Transverse colon (tissue), 4 donors: ENCODE data around the gene HDAC9. TPM values are rescaled to one million over a fixed set of nuclear protein-coding genes. Genes with fewer than 3 reads are reported as not detected.

ENCODE experiments used
- DNase-seq: peaks from one replicate; pipeline ENCODE4 v3.0.0-alpha.2; 2019
- H3K27ac ChIP-seq, 4 donors: fragments of 200-600 bp; sonication (generic); 2 replicates each; pipeline ENCODE4 v1.5.1; 2016 to 2018; ENCODE audit warnings: inconsistent platforms in 4 of 4
- H3K27me3 ChIP-seq: fragments of 200-600 bp; sonication (generic); 2 replicates; pipeline ENCODE4 v1.5.1; 2017; ENCODE audit warnings: inconsistent platforms
- H3K36me3 ChIP-seq, 4 donors: fragments of 200-600 bp; sonication (generic); 2 replicates each; pipeline ENCODE4 v1.5.1; 2017 to 2019; ENCODE audit warnings: inconsistent platforms in 4 of 4
- H3K4me1 ChIP-seq, 4 donors: fragments of 200-600 bp; sonication (generic); 2 replicates each; pipeline ENCODE4 v1.5.1; 2017 to 2020; ENCODE audit warnings: inconsistent platforms in 4 of 4
- H3K4me3 ChIP-seq, 4 donors: fragments of 200-600 bp; sonication (generic); 1 replicate in 1 of 4; 2 replicates in 3 of 4; pipeline versions ENCODE4 v1.5.1 to v1.6.1; 2017 to 2019; ENCODE audit warnings: inconsistent platforms in 4 of 4
- H3K9me3 ChIP-seq, 2 donors: fragments of 200-600 bp; sonication (generic); 2 replicates each; pipeline ENCODE4 v1.5.1; 2017 to 2019; ENCODE audit warnings: inconsistent platforms in 2 of 2
- CTCF ChIP-seq, 5 experiments: fragments of 200-600 bp in 3 of 5; fragments of 450-650 bp in 2 of 5; sonication (generic) in 3 of 5; IDR thresholded peaks; 1 replicate in 2 of 5; 2 replicates in 3 of 5; pipeline ENCODE4 v1.5.1; 2016 to 2017; ENCODE audit warnings: antibody characterized with exemption in 5 of 5, inconsistent platforms in 3 of 5, mild to moderate bottlenecking in 2 of 5, moderate library complexity in 1 of 5
- EP300 ChIP-seq: sonication (generic); formaldehyde crosslinking; IDR thresholded peaks from one replicate; pipeline ENCODE4 v1.6.1; 2017; ENCODE audit warnings: antibody characterized with exemption, low read depth
- POLR2A ChIP-seq: fragments of 450-650 bp; IDR thresholded peaks from one replicate; pipeline ENCODE4 v1.6.1; 2016; ENCODE audit warnings: antibody characterized with exemption, mild to moderate bottlenecking, moderate library complexity
- POLR2AphosphoS5 ChIP-seq, 3 donors: sonication (generic); formaldehyde crosslinking; IDR thresholded peaks; one replicate each; pipeline ENCODE4 v1.6.1; 2016; ENCODE audit warnings: antibody characterized with exemption in 3 of 3
- WGBS, 2 donors: methylation state at CpG; one replicate each; pipeline ENCODE4 v1.1.5; 2018; ENCODE audit warnings: low coverage in 1 of 2; 5-methylcytosine and 5-hydroxymethylcytosine counted together
- in situ Hi-C, 4 donors: fragments of 200-750 bp; cut with MboI; loops; one replicate each; pipeline versions ENCODE4 v1.15.0 to v1.15.1; 2017; ENCODE audit warnings: low sequenced_read_pairs in 3 of 4, low pct_ligation_motif_present in 1 of 4, low pct_unique_long_range_greater_than_20kb in 1 of 4
- intact Hi-C: fragments of 100-400 bp; cut with DNase I; formaldehyde crosslinking; loops from one replicate; pipeline ENCODE4 v1.15.1; 2023; ENCODE audit warnings: low total_unique reads
- total RNA-seq, 4 donors: library from RNA; depleted of rRNA; stranded (reverse); fragments of >200 nt; gene quantifications; one replicate each; pipeline ENCODE4 v1.1.0, GENCODE V29; 2016

Gene HDAC9
- total RNA-seq, 4 donors from 2014 or later = 6.0 to 47.5 (median 33.7) TPM

DNA sequence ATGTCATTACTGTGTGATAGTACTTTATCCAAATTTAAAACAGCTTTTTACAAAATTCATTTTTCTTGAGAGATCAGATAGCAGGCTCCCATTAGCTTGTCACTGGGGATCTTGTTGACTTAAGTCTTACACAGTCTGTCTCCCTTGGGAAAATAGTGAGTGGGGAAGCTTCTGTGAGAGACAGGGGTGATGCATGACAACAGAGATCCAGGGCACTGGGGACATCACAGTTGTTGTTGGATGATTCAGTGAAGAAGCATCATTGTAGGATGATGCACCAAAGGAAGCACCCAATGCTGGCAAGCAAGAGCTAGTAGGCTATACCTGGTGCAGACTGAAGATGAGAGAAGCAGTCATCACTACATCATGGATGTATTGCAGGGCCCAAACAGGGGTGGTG lies 284.7 kb downstream of the HDAC9 start:
- no peak overlapping the region for H3K4me3 ChIP-seq
- no peaks in the 10 kb centered on the region for H3K36me3 ChIP-seq
- TF ChIP-seq CTCF (IDR thresholded peaks at IDR 0.05) = no peak
- no peak for TF ChIP-seq POLR2AphosphoS5 (IDR thresholded peaks at IDR 0.05)
- H3K9me3 ChIP-seq = no peaks in the 10 kb centered on the region
- intact Hi-C loops (no loop called here), in situ Hi-C loops (no loop called here)
- DNase-seq = no peak
- no peaks in the 10 kb centered on the region for H3K4me1 ChIP-seq
- H3K27ac ChIP-seq = no peak overlapping the region
- H3K27me3 ChIP-seq = no peaks in the 10 kb centered on the region

- H3K4me1 ChIP-seq = no peaks in the 10 kb centered on the region
- 83 to 89% methylated on average over 3 of the region's 3 CpGs for WGBS, 2 donors
- no peak for DNase-seq
- no peaks in the 10 kb centered on the region for H3K27me3 ChIP-seq
- in situ Hi-C loops = no loop called here
- no peaks in the 10 kb centered on the region for H3K36me3 ChIP-seq
- H3K27ac ChIP-seq = no peak overlapping the region
- intact Hi-C loops = no loop called here
- no peaks in the 10 kb centered on the region for H3K9me3 ChIP-seq
- no peak overlapping the region for H3K4me3 ChIP-seq
- TF ChIP-seq EP300 (no peak), CTCF (IDR thresholded peaks at IDR 0.05) (no peak), POLR2A (no peak), POLR2AphosphoS5 (IDR thresholded peaks at IDR 0.05) (no peak)
Measured at GRCh38 chr7:18780938-18781337, 285.4 kb downstream of the HDAC9 start.

DNA sequence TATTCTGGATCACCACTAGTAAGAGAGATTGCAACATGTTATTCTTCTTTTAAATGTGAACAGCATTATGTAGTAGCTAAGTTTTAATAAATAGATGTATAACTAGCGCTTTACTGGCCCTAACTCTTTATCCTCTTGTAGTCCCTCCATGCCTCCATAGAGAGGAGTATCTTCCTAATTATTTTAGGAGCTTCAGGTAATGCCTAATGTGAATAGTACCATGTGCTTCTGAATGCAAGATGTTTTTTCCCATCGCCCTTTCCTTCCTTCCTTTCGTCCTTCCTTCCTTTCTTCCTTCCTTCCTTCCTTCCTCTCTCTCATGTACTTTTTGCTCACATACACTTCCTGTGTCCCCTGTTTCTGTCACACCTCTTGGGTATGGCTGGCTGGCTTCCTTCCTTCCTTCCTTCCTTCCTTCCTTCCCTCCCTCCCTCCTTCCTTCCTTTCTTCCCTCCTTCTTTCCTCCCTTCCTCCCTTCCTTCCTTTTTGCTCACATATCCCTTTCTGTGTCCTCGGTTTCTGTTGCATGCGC lies 290.7 kb downstream of the HDAC9 start:
- WGBS, 2 donors = 77 to 83% methylated on average over 2 to 5 of the region's 5 CpGs
- no peaks in the 10 kb centered on the region for H3K27me3 ChIP-seq
- no peak for DNase-seq
- no peaks in the 10 kb centered on the region for H3K9me3 ChIP-seq
- TF ChIP-seq CTCF (IDR thresholded peaks at IDR 0.05) = no peak
- TF ChIP-seq POLR2AphosphoS5 (IDR thresholded peaks at IDR 0.05) = no peak
- no peak for TF ChIP-seq POLR2A
- no peak for TF ChIP-seq EP300
- intact Hi-C loops = no loop called here
- in situ Hi-C loops = no loop called here
- no peak overlapping the region for H3K27ac ChIP-seq
- H3K4me3 ChIP-seq = no peak overlapping the region
- no peaks in the 10 kb centered on the region for H3K36me3 ChIP-seq
- no peaks in the 10 kb centered on the region for H3K4me1 ChIP-seq

- TF ChIP-seq POLR2AphosphoS5 (IDR thresholded peaks at IDR 0.05) (no peak), POLR2A (no peak), EP300 (no peak)
- DNase-seq = no peak
- Histone ChIP-seq H3K36me3 (no peaks in the 10 kb centered on the region), H3K27ac (no peak overlapping the region), H3K27me3 (no peaks in the 10 kb centered on the region), H3K4me3 (no peak overlapping the region), H3K4me1 (no peaks in the 10 kb centered on the region), H3K9me3 (no peaks in the 10 kb centered on the region)
- intact Hi-C loops (no loop called here), in situ Hi-C loops (no loop called here)
- WGBS, 2 donors = 73 to 83% methylated on average over 2 of the region's 2 CpGs
Measured at GRCh38 chr7:18786796-18787195, 291.2 kb downstream of the HDAC9 start.

GRCh38 chr7:18788026-18788425 lies 292.5 kb downstream of the HDAC9 start:
- H3K27me3 ChIP-seq = no peaks in the 10 kb centered on the region
- DNase-seq = no peak
- intact Hi-C loops = loop anchor here (1.0 kb wide), 1 partner anchor 21 kb away; no protein-coding TSS in a partner anchor
- H3K9me3 ChIP-seq = no peaks in the 10 kb centered on the region
- no peaks in the 10 kb centered on the region for H3K4me1 ChIP-seq
- H3K4me3 ChIP-seq = no peak overlapping the region
- TF ChIP-seq CTCF (IDR thresholded peaks at IDR 0.05) (no peak), EP300 (no peak), POLR2AphosphoS5 (IDR thresholded peaks at IDR 0.05) (no peak), POLR2A (no peak)
- in situ Hi-C loops = no loop called here
- WGBS, 2 donors = 30% methylated on average over 2 of the region's 2 CpGs; no CpG with 5 or more reads in 1 of the 2 donors
- no peaks in the 10 kb centered on the region for H3K36me3 ChIP-seq
- no peak overlapping the region for H3K27ac ChIP-seq
